ENCODE data around the gene SCEL.

Gene SCEL

GRCh38 chr13:77537289-77537919, 1.9 kb downstream of the SCEL start:
- no peak overlapping the region for H3K4me3 ChIP-seq (ENCODE audit: low read length)
- DNase-seq (ENCODE audit: low read depth) = no peak
- TF ChIP-seq CTCF (conservative IDR thresholded peaks at IDR 0.05; ENCODE audit: low read depth, low read length) = no peak

GRCh38 chr13:77543711-77544110, 8.2 kb downstream of the SCEL start:
- DNase-seq (ENCODE audit: low read depth) = no peak
- no peak overlapping the region for H3K4me3 ChIP-seq (ENCODE audit: low read length)
- no peak for TF ChIP-seq CTCF (conservative IDR thresholded peaks at IDR 0.05; ENCODE audit: low read depth, low read length)

GRCh38 chr13:77544355-77544754, 8.8 kb downstream of the SCEL start:
- H3K4me3 ChIP-seq (ENCODE audit: low read length) = no peak overlapping the region
- DNase-seq (ENCODE audit: low read depth) = no peak
- TF ChIP-seq CTCF (conservative IDR thresholded peaks at IDR 0.05; ENCODE audit: low read depth, low read length) = no peak

- DNase-seq (ENCODE audit: low read depth) = no peak
- H3K4me3 ChIP-seq (ENCODE audit: low read length) = no peak overlapping the region
- TF ChIP-seq CTCF (conservative IDR thresholded peaks at IDR 0.05; ENCODE audit: low read depth, low read length) = no peak
These were observed 9.3 kb downstream of the SCEL start for GRCh38 chr13:77544758-77545338.

GRCh38 chr13:77545626-77546412, 10.3 kb downstream of the SCEL start:
- DNase-seq (ENCODE audit: low read depth) = no peak
- H3K4me3 ChIP-seq (ENCODE audit: low read length) = no peak overlapping the region
- TF ChIP-seq CTCF (conservative IDR thresholded peaks at IDR 0.05; ENCODE audit: low read depth, low read length) = no peak

GRCh38 chr13:77548095-77548494, 12.6 kb downstream of the SCEL start:
- no peak overlapping the region for H3K4me3 ChIP-seq (ENCODE audit: low read length)
- no peak for TF ChIP-seq CTCF (conservative IDR thresholded peaks at IDR 0.05; ENCODE audit: low read depth, low read length)
- no peak for DNase-seq (ENCODE audit: low read depth)

Measured in retinal pigment epithelial cell (primary cell).